Measurements from ENCODE around the gene RESP18. TPM values are rescaled to one million over a fixed set of nuclear protein-coding genes. Genes with fewer than 3 reads are reported as not detected.
A peak's percentile ranks its signal among the peaks of the same experiment; 100 is the strongest.

The RESP18 gene
- total RNA-seq, result not detected in 2 replicates

- DNase-seq, result no peak
Measured at GRCh38 chr2:219332542-219332941, at the start of gene RESP18. Gene RESP18, minus strand, starts transcription at chr2:219332744.

- DNase-seq, result no peak
Measured at GRCh38 chr2:219381448-219381847, 48.9 kb upstream of the RESP18 start.

- DNase-seq, result no peak
Measured at GRCh38 chr2:219380926-219381325, 48.4 kb upstream of the RESP18 start.

DNA sequence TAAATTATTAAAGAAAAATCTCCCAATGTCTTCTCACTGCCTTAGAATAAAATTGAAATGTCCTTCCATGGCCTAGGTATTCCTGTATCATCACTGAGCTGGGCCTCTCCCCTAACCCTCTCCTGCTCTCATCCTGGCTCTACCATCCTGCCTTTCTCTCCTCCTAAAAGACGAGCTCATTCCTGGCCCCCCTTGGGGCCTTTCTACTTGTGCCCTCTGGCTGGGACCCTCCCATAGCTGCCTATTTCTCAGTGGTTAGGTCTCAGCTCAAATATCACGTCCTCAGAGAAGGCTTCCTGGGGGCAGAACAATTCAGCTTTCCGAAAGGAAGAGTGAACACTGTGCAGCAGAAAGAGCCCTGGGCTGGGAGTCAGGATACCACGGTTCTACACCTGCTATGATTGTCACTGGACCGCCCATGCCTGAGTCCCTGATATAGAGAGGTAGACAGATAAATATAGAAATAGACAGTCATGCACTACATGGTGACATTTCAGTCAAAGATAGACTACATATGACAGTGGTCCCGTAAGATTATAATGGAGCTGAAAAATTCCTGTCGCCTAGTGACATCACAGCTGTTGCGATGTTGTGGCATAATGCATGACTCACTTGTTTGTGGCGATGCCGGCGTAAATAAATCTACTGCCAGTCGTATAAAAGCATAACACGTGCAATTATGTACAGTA lies 45.8 kb upstream of the RESP18 start:
- no peak for DNase-seq

DNA sequence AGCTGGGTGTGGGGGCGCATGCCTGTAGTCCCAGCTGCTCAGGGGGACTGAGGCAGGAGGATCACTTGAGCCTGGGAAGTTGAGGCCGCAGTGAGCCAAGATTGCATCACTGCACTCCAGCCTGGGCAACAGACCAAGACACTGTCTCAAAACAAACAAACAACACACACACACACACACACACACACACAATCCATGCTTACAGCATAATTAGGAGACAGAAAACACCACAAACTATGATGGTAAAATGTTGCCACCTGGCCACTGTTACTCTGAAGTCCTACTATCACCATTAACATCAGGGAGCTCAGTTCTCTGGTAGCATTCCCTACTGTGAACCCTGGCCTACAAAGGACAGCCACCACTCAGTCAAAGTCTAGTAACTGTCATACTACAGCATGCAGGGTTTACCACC lies 36.9 kb upstream of the RESP18 start:
- no peak for DNase-seq

DNA sequence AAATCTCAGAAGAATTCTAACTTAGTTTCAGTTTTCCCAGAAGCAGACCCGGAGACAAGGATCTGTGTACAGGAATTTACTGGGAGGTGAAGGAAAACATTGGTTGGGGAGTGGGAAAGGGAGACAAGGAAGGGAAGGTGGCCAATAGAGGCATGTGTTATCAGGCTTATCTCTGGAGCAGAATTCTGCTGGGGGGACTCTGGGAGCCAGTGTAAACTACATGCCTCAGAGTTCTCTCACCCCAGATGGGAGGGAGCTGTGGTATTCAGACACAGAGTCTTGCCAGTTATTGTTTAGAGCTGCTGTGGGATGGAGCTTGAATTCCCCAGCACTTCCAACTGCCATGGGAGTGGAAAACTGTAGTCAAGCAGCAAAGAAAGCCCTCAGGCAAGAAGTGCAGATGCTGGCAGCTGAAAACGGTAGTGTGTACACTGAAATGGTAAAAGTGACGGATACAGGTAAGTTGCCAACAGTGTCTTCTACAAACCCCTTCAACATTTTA lies 36.2 kb upstream of the RESP18 start:
- DNase-seq, result peak; percentile 12

DNA sequence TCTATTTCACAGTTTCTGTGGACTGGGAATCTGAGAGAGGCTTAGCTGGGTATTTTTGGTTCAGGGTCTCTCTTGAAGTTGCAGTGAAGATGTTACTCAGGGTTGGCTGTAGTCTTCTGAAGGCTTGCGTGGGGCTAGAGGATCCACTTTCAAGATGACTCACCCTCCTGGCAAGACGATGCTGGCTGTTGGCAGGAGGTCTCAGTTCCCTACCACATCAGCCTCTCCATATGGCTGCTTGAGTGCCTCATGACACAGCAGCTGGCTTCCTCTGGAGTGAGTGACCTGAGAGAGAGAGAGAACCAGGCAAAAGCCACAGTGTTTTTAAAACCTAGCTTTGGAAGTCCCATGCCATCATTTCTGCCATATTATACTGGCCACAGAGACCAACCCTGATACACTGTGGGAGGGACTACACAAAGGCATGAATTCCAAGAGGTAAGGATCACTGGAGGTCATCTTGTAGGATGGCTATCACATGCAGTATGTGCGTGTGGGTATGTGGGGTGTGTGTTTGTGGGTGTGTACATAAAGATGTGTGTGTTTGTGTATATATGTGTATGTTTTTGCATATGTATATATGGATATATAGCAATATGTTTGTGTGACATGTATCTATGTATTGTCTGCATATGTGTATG lies 30.1 kb upstream of the RESP18 start:
- peak; percentile 46 for DNase-seq

- no peak for DNase-seq
Measured at GRCh38 chr2:219362072-219362471, 29.5 kb upstream of the RESP18 start.

- DNase-seq, result no peak
Measured at GRCh38 chr2:219358170-219359075, 25.9 kb upstream of the RESP18 start.

DNA sequence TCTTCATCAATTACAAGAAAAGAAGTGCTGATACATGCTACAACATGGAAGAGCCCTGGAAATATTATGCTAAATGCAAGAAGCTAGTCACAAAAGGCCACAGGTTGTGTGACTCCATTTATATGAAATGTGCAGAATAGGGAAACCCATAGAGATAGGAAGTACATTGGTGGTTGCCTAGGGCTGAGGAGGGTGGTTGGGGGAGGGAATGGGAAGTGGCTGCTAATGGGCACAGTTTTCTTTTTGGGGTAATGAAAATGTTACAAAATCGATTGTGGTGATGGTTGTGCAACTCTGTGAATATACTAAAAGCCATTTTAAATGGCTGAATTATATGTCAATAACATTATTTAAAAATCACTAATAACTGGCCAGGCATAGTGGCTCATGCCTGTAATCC lies 24.3 kb upstream of the RESP18 start:
- DNase-seq, result no peak

DNA sequence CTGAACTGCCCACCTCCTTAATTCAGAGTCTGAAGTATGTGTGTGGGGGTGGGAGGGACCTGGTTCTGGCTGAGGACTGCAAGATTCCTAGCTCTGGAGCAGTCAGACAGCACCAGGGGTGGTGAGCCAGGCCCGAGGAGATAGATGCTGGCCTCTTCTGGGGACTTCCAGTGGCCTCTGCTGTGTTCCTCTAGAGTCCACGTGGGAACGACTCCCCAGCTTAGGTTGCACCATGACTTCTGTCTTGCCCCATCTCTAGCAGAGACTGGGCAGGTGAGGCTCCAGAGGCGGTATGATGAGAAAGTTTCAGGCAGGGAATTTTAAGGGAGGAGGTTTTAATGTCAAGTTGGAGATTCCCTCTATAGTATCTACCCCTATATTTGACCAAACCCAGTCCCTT lies 22.0 kb upstream of the RESP18 start:
- DNase-seq, result no peak

GRCh38 chr2:219353129-219353528 lies 20.6 kb upstream of the RESP18 start:
- no peak for DNase-seq

GRCh38 chr2:219352448-219353023 lies 20.0 kb upstream of the RESP18 start:
- DNase-seq, result peak; percentile 75

DNA sequence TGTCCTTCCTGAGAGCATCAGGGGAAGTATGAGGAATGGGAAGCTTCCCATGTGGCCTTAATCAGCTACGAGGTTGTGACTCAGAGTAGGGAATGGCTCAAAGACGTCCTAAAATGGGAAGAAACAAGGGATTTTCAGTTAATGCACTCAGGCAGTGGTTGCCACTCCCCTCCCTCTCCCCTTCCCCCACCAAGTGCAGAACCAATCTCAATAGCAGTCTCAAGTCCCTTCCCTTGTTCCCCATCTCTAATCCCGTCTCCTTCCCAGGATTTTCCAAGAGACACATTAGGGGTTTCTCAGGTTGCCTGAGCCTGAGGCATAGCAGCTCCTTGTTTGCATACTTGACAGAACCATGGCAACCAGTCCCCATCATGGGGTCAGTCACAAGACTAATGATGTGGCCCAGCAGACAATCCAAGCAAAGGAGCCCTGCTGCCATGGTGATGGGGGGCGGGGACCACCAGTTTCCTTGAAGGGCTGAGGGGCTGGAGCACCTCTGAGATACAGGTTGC lies 18.2 kb upstream of the RESP18 start:
- DNase-seq, result no peak

GRCh38 chr2:219350215-219350614 lies 17.7 kb upstream of the RESP18 start:
- DNase-seq, result no peak

DNA sequence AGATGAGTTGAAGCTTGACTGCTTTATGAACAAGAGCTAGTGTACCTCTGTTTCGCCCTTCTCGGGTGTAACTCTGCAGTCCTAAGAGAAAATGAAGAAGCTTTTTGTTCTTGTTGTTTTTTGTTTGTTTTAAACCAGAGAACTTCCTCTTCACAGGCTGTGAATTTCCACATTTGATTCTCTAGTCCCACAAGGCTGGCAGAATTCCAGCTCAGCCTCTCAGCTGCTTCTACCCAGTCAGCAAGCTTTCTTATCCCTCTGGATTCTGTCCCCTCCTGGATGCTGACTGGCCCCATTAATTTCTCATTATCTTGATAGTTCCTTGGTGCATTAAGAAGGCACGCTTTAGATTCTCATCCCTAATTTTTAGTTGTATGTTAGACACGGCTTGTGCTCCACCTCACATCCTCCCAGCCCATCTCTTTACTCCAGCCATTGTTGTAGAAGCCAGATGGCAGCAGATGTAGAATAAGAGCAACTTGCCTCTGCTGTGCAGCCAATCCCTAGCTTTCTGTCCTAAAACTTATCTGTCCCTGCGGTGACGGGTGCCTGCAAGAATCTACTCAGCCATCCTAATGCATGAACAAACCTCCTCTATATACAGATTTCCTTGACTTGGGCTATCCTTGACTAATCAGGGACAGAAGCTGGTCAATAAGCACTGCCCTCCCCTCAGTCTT lies 12.3 kb upstream of the RESP18 start:
- peak; percentile 56 for DNase-seq

- no peak for DNase-seq
Measured at GRCh38 chr2:219335373-219335786, 2.8 kb upstream of the RESP18 start.

GRCh38 chr2:219334076-219334475 lies 1.5 kb upstream of the RESP18 start:
- no peak for DNase-seq

- DNase-seq, result peak; percentile 48
Measured at GRCh38 chr2:219331560-219332213, 857 bp downstream of the RESP18 start.

GRCh38 chr2:219327719-219328118 lies 4.8 kb downstream of the RESP18 start:
- DNase-seq, result no peak

DNA sequence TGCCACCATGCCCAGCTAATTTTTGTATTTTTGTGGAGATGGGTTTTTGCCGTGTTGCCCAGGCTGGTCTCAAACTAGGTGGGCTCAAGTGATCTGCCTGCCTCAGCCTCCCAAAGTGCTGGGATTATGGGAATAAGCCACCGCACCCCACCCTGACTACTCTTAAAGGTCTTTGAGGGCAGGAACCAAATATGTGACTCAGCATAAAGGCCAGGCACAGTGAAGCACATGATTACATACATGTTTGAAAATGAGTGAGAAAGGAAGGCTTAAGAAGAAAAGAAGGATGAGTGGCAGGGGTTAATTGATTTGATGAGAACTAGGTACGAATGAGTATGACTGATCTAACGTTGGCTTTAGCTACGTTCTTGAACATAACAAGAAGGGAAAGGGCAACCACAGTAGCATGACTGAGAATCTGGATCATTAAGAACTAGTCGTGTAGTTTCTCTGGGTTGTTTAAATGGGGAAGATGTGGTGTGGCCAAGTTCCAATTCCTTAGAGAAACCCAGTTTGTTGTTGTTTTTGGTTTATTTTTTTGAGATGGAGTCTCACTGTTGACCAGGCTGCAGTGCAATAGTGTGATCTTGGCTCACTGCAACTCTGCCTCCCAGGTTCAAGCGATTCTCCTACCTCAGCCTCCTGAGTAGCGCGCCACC lies 6.8 kb downstream of the RESP18 start:
- DNase-seq, result no peak

Measured in dermis blood vessel endothelial cell (primary cell).